NB4 (cell line): Measurements from ENCODE around the gene ST8SIA5.

Source experiments
- DNase-seq: peaks from one replicate; pipeline ENCODE4 v3.0.0; 2010; ENCODE audit warnings: low read depth
- H3K4me3 ChIP-seq: one replicate; pipeline ENCODE4 v1.5.1; 2011; ENCODE audit warnings: mild to moderate bottlenecking, low read depth, low read length, moderate library complexity
- MYC ChIP-seq: IDR thresholded peaks from 2 replicates; pipeline ENCODE4 v1.6.1; 2011; ENCODE audit warnings: low read depth, low read length
- POLR2A ChIP-seq: IDR thresholded peaks from 2 replicates; pipeline ENCODE4 v1.6.1; 2011; ENCODE audit warnings: mild to moderate bottlenecking; ENCODE audit not compliant: insufficient read length; ENCODE audit errors: extremely low read depth
- TF ChIP-seq, protein P1 (sequence below): IDR thresholded peaks from 2 replicates; pipeline ENCODE4 v1.6.1; 2011; ENCODE audit warnings: low read depth, low read length
- TF ChIP-seq, protein P2 (sequence below): IDR thresholded peaks from one replicate; pipeline ENCODE4 v1.5.1; 2012; ENCODE audit warnings: low read depth, low read length

The ST8SIA5 gene

DNA sequence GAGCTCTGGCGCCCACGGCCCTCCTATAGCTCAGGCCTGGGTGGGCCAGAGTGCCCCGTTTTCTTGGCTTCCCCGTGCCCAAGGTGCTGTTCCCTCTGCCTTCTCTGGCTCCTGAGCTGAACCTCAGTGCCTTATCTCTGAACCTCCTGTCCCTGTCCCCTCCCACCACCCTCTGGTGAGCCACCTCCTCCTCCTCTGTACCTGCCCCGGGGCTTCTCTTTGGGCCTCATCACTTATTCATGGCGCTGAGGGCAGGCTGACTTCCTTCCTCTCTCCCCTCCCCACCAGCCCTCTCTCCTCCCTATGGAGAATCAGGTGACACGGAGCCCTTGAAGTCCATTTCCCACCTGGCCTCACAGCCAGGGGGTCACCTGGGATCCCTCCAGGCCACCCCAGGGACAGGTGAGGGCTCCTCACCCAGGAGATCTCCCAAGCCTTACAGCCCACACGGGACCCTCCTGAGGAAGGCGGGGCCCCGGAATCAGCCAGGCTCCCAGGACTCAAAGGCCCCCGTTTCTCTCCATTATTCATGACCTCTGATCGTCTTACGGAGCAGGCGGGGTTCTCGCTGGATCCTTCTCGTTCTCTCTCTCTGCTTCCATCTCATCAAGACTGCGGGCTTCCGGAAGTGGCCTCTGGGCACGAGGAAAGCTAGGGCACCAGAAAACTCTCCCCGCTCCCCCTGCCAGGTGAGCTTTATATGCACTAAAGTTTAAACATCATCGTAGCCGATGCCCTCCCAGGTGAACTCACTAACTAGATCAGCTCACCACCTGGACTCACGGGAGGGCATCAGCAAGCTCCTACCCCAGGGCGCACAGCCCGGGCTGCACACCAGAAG, 99.5 kb downstream of the ST8SIA5 start, which contains the start of gene LOXHD1:
TSS of gene LOXHD1 (minus strand) at position 106 of the 841 bp plus-strand sequence. CDS start 187 bp downstream, outside the sequence.
- TF ChIP-seq MYC (no peak), POLR2A (no peak)
- TF ChIP-seq, protein P1, sequence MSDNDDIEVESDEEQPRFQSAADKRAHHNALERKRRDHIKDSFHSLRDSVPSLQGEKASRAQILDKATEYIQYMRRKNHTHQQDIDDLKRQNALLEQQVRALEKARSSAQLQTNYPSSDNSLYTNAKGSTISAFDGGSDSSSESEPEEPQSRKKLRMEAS: no peak
- TF ChIP-seq, protein P2, sequence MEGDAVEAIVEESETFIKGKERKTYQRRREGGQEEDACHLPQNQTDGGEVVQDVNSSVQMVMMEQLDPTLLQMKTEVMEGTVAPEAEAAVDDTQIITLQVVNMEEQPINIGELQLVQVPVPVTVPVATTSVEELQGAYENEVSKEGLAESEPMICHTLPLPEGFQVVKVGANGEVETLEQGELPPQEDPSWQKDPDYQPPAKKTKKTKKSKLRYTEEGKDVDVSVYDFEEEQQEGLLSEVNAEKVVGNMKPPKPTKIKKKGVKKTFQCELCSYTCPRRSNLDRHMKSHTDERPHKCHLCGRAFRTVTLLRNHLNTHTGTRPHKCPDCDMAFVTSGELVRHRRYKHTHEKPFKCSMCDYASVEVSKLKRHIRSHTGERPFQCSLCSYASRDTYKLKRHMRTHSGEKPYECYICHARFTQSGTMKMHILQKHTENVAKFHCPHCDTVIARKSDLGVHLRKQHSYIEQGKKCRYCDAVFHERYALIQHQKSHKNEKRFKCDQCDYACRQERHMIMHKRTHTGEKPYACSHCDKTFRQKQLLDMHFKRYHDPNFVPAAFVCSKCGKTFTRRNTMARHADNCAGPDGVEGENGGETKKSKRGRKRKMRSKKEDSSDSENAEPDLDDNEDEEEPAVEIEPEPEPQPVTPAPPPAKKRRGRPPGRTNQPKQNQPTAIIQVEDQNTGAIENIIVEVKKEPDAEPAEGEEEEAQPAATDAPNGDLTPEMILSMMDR: no peak
- no peak for DNase-seq
- no peak within 1 kb of the TSS for H3K4me3 ChIP-seq

DNA sequence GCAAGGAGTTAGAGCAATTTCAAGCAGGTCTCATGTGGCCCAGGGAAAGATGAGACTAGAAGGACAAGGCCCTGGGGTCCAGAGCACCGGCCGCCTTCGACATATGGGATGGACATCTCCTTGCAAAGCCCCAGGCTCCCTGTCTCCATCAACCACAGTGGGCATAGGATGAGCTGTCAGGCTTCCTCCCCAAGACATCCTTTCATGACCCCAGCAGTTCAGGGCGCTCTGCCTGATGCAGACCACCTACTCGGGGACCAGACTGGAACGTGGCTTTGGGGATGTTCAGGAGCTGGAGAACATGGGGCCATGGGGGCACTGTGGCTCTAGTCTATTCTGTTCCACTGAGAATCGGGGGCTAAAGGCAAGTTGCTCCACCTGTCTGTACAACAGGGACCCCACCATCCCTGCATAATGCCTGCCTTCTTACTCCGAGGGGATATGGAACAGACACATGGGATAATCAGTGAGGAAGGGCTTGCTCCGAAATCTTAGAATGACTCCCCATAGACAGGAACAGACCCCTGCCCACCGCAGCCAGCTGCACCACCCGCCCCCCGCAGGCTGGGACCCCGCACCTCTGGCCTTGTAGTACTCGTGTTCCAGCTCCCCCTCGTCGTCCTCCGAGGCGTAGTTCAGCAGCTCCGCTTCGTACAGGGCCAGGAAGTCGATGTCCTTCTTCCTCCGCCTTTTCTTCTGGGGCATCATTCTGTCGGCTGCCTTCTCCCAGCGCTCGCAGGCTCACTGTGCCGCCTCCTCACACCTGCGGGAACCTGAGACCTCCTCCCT, 100.3 kb downstream of the ST8SIA5 start:
- TF ChIP-seq POLR2A (no peak), MYC (no peak)
- TF ChIP-seq, protein P2: no peak
- TF ChIP-seq, protein P1: no peak
- no peak for DNase-seq
- no peak overlapping the region for H3K4me3 ChIP-seq

DNA sequence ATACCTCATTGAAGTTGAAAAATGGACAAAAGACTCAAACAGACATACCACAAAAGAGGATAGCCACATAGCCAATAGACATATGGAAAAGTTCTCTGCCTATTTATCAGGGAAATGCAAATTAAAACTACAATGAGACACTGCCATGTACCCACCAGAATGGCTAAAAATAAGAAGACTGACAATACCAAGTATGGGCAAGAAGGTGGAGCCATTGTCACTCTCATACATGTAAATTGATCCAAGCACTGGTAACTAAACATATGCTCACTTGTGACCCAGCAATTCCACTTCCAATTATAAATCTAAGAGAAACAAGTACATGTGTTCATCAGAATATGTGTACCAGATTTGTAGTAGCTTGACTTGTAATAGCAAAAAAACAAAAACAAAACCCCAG, 104.5 kb downstream of the ST8SIA5 start:
- no peak for DNase-seq
- TF ChIP-seq, protein P1: no peak
- H3K4me3 ChIP-seq: no peak overlapping the region

DNA sequence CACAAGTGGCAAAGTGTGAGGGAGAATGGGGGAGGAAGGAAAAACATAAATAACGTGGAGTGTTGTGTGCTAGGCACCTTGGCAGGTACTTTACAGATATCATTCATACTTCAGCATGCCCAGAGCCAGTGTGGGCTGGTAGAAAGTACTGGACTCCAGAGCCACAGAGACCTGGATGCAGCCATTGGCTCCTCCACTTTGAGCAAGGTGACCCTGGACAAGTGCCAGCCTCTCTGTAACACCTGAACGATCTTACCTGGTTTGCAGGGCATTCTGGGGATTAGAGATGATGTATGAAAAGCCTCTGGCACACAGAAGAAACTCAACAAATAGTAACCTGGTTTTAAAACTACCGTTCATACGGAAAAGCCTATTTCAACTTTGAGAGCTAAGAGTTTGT, 106.2 kb downstream of the ST8SIA5 start:
- no peak for TF ChIP-seq POLR2A
- no peak for TF ChIP-seq MYC
- TF ChIP-seq, protein P1: no peak
- TF ChIP-seq, protein P2: no peak
- no peak overlapping the region for H3K4me3 ChIP-seq
- no peak for DNase-seq

DNA sequence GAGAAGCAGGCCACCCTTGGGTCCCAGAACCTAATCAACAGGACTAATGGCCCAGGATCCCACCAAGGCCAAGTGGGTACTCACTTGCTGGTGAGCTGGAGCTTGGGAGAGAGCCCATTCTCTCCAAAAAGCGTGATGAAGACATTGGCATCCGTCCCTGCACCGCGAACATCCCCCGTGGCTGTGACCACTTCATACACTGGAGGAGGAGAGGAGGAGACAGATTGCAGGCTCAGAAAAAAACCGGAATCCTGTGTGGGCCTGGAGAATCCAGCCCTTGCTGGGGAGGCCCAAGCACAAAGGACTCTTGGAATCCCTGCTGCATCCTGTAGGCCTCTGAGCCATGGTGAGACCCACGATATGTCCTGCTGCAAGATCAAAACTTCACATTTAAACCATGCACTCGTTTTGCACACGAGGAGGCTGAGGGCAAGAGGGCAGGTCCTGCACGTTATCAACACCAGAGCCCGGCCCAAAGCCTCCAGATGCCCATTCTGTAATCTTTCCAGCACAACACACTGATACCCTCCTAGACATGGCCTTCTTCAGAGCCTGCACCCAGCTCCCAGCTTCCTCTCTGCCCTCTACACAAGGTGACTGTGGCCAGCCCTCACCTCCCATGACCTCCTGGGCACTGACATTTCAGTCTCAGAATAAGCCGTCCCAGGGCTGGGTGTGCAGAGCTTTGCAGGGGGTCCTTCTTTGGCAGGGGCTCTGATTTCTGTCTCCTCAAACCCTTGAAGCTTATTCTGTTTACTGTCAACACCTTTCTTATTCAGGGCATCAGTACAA, 107.6 kb downstream of the ST8SIA5 start:
- no peak overlapping the region for H3K4me3 ChIP-seq
- DNase-seq: no peak
- TF ChIP-seq POLR2A (no peak), MYC (no peak)
- TF ChIP-seq, protein P1: no peak
- TF ChIP-seq, protein P2: no peak
